ENCODE data around the gene RITA1. TPM values are rescaled to one million over a fixed set of nuclear protein-coding genes. Genes with fewer than 3 reads are reported as not detected.

The RITA1 gene
- total RNA-seq, 1 donor = 27.6 TPM

DNA sequence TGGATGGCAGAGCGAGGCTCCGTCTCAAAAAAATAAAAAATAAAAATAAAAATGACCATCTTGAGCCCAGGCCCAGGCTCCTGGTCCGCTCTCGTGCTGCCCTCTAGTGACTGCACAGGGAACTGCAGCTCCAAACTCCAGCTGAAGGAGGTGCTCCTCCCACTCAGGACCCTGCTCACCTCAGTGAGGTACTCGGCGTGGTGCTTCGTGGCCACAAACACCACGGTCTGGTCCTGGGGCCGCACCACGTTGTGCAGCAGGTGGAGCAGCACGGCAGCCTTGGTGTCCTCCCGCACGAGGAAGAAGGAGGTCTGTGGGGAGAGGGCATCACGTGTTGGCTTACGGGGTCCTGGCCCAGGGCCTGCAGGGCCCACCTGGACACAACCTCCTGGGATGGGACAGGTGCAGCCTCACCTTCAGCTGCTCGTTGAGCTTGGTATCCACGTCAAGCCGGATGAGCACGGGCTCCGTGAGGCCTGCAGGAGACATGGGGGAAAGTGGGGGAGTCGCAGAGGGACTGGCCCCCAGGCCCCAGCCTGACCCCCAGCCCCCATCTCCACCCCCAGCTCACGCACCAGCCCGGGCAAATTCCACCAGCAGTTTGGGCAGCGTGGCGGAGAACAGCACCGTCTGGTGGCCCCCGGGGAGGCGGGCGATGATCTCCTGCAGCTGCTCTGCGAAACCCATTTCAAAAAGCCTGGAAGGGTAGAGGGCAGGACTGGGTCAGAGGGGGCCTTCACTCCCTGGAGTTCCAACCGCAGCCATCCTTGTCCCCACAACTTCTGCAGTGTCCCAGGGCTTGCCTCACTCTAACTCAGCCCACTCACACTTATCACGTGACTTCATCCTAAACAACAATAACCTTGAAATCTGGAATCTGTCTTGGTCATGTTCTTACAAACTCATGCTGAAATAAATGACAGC, 10.8 kb upstream of the RITA1 start:
- DNase-seq (ENCODE audit: low read depth) = peak; percentile 68
- TF ChIP-seq, protein P1, sequence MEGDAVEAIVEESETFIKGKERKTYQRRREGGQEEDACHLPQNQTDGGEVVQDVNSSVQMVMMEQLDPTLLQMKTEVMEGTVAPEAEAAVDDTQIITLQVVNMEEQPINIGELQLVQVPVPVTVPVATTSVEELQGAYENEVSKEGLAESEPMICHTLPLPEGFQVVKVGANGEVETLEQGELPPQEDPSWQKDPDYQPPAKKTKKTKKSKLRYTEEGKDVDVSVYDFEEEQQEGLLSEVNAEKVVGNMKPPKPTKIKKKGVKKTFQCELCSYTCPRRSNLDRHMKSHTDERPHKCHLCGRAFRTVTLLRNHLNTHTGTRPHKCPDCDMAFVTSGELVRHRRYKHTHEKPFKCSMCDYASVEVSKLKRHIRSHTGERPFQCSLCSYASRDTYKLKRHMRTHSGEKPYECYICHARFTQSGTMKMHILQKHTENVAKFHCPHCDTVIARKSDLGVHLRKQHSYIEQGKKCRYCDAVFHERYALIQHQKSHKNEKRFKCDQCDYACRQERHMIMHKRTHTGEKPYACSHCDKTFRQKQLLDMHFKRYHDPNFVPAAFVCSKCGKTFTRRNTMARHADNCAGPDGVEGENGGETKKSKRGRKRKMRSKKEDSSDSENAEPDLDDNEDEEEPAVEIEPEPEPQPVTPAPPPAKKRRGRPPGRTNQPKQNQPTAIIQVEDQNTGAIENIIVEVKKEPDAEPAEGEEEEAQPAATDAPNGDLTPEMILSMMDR (IDR thresholded peaks at IDR 0.05; ENCODE audit: insufficient read depth, low read depth, low read length) = peak; percentile 100
- no peak overlapping the region for H3K4me3 ChIP-seq (ENCODE audit: low read depth, low read length)

DNA sequence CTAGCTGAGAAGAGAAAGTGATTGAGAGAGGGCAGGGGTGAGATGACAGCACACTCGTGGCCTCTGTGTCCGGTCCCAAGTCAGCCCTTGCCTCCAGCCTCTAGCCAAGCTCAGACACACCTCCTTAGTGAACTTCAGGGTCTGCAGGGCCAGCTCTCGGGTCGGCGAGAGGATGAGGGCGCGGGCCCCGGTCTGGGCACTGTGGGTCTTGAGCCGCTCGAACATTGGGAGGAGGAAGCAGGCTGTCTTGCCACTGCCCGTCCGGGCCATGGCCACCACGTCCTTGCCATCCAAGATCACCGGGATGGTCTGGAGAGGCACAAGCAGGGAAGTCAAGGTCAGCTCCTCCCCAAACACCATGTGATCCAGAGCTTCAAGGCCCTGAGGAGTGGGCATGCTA, 6.5 kb upstream of the RITA1 start:
- TF ChIP-seq, protein P1 (IDR thresholded peaks at IDR 0.05; ENCODE audit: insufficient read depth, low read depth, low read length) = no peak

DNA sequence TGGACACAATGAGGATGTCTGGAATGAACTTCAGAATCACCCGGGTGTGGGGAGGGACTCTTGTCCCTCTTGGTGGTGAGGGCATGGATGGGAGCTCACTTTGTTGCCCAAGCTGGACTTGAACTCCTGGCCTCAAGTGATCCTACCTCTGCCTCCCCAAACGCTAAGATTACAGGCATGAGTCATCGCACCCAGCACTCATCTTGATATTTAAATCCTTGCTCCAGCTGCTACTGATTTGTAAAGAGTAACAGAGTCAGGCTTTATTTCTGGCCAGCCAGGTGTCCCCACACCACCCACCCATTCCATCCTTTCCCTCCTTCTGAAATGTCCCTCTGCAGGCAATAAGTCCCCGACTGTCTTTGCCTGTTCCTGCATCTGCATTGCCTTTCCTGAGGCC, 5.2 kb upstream of the RITA1 start:
- no peak overlapping the region for H3K4me3 ChIP-seq (ENCODE audit: low read depth, low read length)
- DNase-seq (ENCODE audit: low read depth) = no peak
- TF ChIP-seq, protein P1 (IDR thresholded peaks at IDR 0.05; ENCODE audit: insufficient read depth, low read depth, low read length) = no peak

More for the DNA sequence above, 6.5 kb upstream of the RITA1 start:
- H3K4me3 ChIP-seq (ENCODE audit: low read depth, low read length) = no peak overlapping the region
- no peak for DNase-seq (ENCODE audit: low read depth)

DNA sequence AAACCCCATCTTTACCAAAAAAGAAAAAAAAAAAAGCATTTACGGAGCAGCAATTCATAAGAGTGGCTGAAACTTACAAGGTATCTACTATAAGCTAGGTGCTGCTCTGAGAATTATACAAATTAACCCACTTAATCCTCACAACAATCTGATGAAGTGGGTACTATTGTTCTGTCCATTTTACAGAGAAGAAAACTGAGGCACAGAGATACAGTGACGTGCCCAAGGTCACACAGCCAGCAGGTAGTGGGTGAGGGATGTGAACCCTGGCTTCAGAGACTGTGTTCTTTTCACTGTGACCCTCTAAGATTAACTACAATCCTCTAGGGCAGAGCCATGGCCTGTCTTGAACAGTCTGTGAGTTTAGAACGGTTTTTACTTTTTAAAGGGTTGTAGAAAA, 3.5 kb upstream of the RITA1 start:
- TF ChIP-seq, protein P1 (IDR thresholded peaks at IDR 0.05; ENCODE audit: insufficient read depth, low read depth, low read length) = no peak
- DNase-seq (ENCODE audit: low read depth) = no peak

DNA sequence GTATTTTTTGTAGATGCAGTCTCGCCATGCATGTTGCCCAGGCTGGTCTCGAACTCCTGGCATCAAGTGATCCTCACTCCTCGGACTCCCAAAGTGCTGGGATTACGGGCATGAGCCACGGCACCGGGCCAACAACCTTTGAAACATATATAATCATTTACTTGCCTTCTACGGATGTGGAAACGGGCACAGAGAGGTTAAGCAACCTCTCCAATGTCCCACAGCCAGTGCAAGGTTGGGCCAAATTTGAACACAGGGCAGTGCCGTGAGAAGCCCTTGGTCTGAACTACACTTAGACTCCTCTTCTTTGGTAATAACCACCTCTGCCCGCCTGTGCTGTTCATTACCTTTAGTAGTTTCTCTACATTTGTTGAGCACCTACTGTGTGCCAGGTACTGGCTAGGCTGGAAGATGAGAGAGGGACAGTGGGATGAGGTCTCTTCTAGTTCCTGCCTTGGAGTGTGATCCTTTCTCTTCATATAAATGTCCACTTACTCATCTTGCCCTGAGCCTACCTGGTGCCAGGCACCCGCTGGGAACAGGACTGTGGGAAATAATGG, 2.4 kb upstream of the RITA1 start:
- no peak overlapping the region for H3K4me3 ChIP-seq (ENCODE audit: low read depth, low read length)
- TF ChIP-seq, protein P1 (IDR thresholded peaks at IDR 0.05; ENCODE audit: insufficient read depth, low read depth, low read length) = no peak
- no peak for DNase-seq (ENCODE audit: low read depth)

More for the DNA sequence above, 3.5 kb upstream of the RITA1 start:
- H3K4me3 ChIP-seq (ENCODE audit: low read depth, low read length) = no peak overlapping the region

DNA sequence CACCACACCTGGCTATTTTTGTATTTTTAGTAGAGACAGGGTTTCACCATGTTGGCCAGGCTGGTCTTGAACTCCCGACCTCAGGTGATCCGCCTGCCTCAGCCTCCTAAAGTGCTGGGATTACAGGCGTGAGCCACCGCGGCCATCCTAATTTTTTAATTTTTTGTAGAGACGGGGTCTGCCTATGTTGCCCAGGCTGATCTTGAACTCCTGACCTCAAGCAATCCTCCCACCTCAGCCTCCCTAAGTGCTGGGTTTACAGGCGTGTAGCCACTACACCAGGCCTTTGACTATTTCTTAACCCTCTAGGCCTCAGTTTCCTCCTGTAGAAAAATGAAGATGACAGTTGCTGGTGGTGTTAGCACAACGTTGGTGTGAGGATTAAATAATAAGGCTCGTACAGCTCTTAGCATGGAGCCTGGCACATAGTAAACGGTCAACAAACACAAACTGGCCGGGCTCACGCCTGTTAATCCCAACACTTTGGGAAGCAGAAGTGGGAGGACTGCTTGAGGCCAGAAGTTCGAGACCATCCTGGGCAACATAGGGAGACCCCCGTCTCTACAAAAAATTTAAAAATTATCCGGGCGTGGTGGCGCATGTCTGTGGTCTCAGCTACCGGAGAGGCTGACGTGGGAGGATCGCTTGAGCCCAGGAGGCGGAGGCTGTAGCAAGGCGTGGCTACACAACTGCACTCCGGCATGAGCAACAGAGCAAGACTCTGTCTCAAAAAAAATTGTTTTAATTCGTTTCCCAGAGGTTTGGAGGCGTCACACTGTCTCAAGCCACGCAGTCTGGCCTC, 1.2 kb upstream of the RITA1 start:
- no peak for DNase-seq (ENCODE audit: low read depth)
- TF ChIP-seq, protein P1 (IDR thresholded peaks at IDR 0.05; ENCODE audit: insufficient read depth, low read depth, low read length) = no peak
- H3K4me3 ChIP-seq (ENCODE audit: low read depth, low read length) = peak overlapping the region; percentile 92
